ENCODE measurements around the gene RBM5. TPM values are rescaled to one million over a fixed set of nuclear protein-coding genes. Genes with fewer than 3 reads are reported as not detected.

The RBM5 gene
- polyA plus RNA-seq, 1 donor (not counting 4 experiments of a cell fraction or from before 2014, with no cell fraction given), result 167 TPM

- TF ChIP-seq CTCF (optimal IDR thresholded peaks at IDR 0.05 in 1 of 3, IDR thresholded peaks at IDR 0.05 in 1 of 3, conservative IDR thresholded peaks at IDR 0.05 in 1 of 3; ENCODE audit: extremely low read depth in 1 of 3, insufficient read depth in 2 of 3, low read length in 3 of 3) (no peak), EZH2 (IDR thresholded peaks at IDR 0.05; ENCODE audit: low read length) (no peak)
- Histone ChIP-seq H2AFZ (ENCODE audit: control insufficient read depth, low read length) (no peak overlapping the region), H3K4me1 (ENCODE audit: control insufficient read depth, extremely low read depth, insufficient read depth, low read length) (peaks cover 21% of the 10 kb centered on the region), H4K20me1 (ENCODE audit: control insufficient read depth, extremely low read depth, insufficient read depth, low read length) (no peaks in the 10 kb centered on the region), H3K27ac (ENCODE audit: control insufficient read depth, insufficient read depth, low read length) (no peak overlapping the region), H3K27me3 (ENCODE audit: control insufficient read depth, extremely low read depth, insufficient read depth, low read length) (no peaks in the 10 kb centered on the region), H3K4me2 (ENCODE audit: control insufficient read depth, extremely low read depth, insufficient read depth, low read depth, low read length) (peak overlapping the region; percentile 89), H3K4me3 (ENCODE audit: control insufficient read depth in 2 of 3, extremely low read depth in 1 of 3, insufficient read depth in 2 of 3, low read depth in 1 of 3, low read length in 3 of 3) (no peak overlapping the region), H3K79me2 (ENCODE audit: control insufficient read depth, insufficient read depth, low read length) (no peaks in the 10 kb centered on the region), H3K36me3 (ENCODE audit: control insufficient read depth in 2 of 2, extremely low read depth in 1 of 2, insufficient read depth in 2 of 2, low read length in 2 of 2) (no peaks in the 10 kb centered on the region), H3K9ac (ENCODE audit: control insufficient read depth, extremely low read depth, insufficient read depth, low read length) (no peak overlapping the region), H3K9me3 (ENCODE audit: control insufficient read depth, low read depth, low read length) (no peaks in the 10 kb centered on the region), H3K9me1 (ENCODE audit: control insufficient read depth, extremely low read depth, insufficient read depth, low read length) (peaks cover 2% of the 10 kb centered on the region)
- dilution Hi-C loops (cut with MboI; ENCODE audit: extremely low pct_ligation_motif_present, low sequenced_read_pairs), result no loop called here
- FAIRE-seq (no peak), DNase-seq (ENCODE audit: low read depth, low spot score) (no peak)
Observed at GRCh38 chr3:50139308-50139707, 50.6 kb downstream of the RBM5 start.

DNA sequence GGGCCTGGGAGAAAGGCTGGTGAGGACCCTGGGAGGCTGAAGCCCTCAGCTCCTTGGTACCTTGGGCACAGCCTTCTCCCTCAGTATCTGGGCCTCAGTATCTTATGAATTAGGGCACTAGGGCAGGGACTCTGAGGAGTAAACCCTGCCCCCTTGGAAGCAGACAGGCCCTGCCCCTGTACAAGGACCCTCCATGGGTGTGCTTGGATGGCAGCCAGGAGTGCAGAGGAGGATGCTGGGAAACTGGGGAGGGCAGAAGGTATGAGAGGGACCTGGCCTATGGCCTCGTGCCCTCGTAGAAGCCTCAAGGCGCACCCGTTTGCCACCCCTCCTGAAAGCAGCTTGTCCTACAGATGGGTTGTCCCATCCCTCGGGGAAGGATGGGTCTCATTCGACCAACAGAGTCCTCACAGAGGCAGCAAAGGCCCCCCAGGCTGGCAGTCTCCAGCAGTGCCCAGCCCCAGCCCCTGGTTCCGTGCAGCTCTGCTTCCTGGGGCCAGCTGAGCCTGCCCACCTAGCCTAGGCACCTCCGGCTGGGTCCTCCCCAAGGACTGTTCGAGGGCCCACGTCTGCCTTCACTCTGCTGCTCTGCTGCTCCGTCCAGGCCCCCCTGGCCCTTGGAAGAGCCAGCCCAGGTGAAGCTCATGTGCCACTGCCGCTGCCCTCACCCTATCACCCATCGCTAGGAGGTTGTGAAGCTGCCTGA lies 51.2 kb downstream of the RBM5 start:
- Histone ChIP-seq H3K9me1 (ENCODE audit: control insufficient read depth, extremely low read depth, insufficient read depth, low read length) (peaks cover 2% of the 10 kb centered on the region), H4K20me1 (ENCODE audit: control insufficient read depth, extremely low read depth, insufficient read depth, low read length) (no peaks in the 10 kb centered on the region), H3K27ac (ENCODE audit: control insufficient read depth, insufficient read depth, low read length) (no peak overlapping the region), H3K9me3 (ENCODE audit: control insufficient read depth, low read depth, low read length) (no peaks in the 10 kb centered on the region), H3K36me3 (ENCODE audit: control insufficient read depth in 2 of 2, extremely low read depth in 1 of 2, insufficient read depth in 2 of 2, low read length in 2 of 2) (no peaks in the 10 kb centered on the region), H3K9ac (ENCODE audit: control insufficient read depth, extremely low read depth, insufficient read depth, low read length) (no peak overlapping the region), H3K27me3 (ENCODE audit: control insufficient read depth, extremely low read depth, insufficient read depth, low read length) (no peaks in the 10 kb centered on the region), H3K79me2 (ENCODE audit: control insufficient read depth, insufficient read depth, low read length) (no peaks in the 10 kb centered on the region), H3K4me2 (ENCODE audit: control insufficient read depth, extremely low read depth, insufficient read depth, low read depth, low read length) (no peak overlapping the region), H2AFZ (ENCODE audit: control insufficient read depth, low read length) (no peak overlapping the region), H3K4me3 (ENCODE audit: control insufficient read depth in 2 of 3, extremely low read depth in 1 of 3, insufficient read depth in 2 of 3, low read depth in 1 of 3, low read length in 3 of 3) (no peak overlapping the region), H3K4me1 (ENCODE audit: control insufficient read depth, extremely low read depth, insufficient read depth, low read length) (peaks cover 21% of the 10 kb centered on the region)
- FAIRE-seq, result no peak
- DNase-seq (ENCODE audit: low read depth, low spot score), result no peak
- TF ChIP-seq CTCF (optimal IDR thresholded peaks at IDR 0.05 in 1 of 3, IDR thresholded peaks at IDR 0.05 in 1 of 3, conservative IDR thresholded peaks at IDR 0.05 in 1 of 3; ENCODE audit: extremely low read depth in 1 of 3, insufficient read depth in 2 of 3, low read length in 3 of 3) (no peak), EZH2 (IDR thresholded peaks at IDR 0.05; ENCODE audit: low read length) (no peak)
- dilution Hi-C loops (cut with MboI; ENCODE audit: extremely low pct_ligation_motif_present, low sequenced_read_pairs), result no loop called here

All from keratinocyte (primary cell).